HG03442 (cell line): ENCODE data around the gene RILPL1.
"Not testable (repeated sequence)": the region's sequence is repeated elsewhere in the genome, so short reads cannot be mapped to it uniquely, and the experiment has no call there.

ENCODE experiments used
- ATAC-seq: cut with Tn5 transposase; IDR thresholded peaks from one replicate; pipeline ENCODE4 v1.9.1; 2021; ENCODE audit warnings: mild to moderate bottlenecking, moderate library complexity; ENCODE audit not compliant: unreplicated experiment

Gene RILPL1

GRCh38 chr12:123497065-123497464 is 36.5 kb downstream of the RILPL1 start:
- no peak for ATAC-seq

DNA sequence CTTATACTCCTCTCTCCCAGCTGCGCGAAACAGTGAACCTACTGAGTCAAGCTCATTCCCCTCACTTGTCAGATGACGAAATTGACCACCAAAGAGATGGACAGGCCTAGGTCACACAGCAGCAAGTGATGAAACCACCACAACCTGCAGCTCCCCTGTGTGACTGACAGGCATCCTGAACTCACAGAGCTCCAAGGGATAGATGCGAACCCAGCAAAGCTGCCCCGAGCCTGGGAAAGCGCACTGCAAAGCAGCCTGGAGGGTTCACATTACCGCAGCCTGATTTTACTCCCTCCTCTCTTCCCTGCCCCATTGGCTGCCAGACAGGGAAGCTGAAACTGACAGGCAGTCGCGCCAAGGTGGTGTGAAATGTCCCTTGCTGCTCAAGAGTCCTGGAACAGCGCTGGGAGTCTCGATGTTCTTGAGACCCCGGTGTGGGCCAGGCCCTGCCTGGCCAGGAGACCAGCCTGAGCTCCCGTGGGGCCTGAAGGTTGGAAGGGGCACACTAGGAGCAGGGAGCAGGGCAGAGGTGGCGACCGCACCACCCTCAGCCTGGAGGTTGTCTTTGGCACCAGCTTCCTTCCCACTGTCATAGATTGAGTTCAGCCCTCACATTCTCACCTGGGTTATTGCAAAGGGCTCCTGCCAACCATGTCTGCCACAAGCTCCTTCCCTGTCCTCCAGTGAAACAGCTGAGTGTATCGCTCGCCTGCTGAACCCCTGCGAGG is 39.2 kb downstream of the RILPL1 start:
- ATAC-seq = no peak

DNA sequence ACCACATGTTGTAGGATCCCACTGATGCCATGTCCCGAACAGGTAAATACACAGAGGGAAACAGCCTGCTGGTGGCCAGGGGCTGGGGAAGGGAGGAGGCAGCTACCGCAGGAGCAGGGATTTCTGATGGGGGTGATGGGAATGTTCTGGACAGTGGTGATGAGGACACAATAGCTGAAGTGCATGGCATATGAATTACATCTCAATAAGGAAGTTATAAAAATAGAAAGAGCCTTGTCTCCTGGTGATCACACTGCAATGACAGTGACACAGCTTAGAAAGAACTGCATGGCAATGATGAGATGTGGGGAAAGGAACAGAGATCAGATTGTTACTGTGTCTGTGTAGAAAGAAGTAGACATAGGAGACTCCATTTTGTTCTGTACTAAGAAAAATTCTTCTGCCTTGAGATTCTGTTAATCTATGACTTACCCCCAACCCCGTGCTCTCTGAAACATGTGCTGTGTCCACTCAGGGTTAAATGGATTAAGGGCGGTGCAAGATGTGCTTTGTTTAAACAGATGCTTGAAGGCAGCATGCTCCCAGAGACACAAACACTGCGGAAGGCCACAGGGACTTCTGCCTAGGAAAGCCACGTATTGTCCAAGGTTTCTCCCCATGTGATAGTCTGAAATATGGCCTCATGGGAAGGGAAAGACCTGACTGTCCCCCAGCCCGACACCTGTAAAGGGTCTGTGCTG is 41.0 kb downstream of the RILPL1 start:
- ATAC-seq = not testable (repeated sequence)

GRCh38 chr12:123491481-123491880 is 42.0 kb downstream of the RILPL1 start:
- no peak for ATAC-seq

GRCh38 chr12:123491056-123491455 is 42.5 kb downstream of the RILPL1 start:
- no peak for ATAC-seq

DNA sequence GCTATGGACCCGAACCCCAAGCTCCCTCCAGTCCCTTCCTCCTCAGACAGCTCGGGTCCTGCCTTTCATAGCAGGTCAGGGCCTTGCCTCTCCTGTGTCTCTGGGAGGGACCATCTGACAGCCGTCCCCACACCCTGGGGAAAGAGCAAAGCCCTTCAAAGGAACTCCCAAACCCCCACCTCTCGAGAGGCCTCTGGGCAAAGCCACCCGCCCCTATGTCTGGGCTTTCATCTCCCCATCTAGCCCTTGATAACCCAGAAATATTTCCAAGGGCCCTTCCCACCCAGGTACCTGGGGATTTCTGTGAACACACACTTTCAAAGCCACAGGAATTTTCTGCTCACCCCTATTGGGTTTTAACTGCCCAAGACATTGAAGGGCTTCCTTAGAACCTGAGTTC is 43.4 kb downstream of the RILPL1 start:
- no peak for ATAC-seq

GRCh38 chr12:123489580-123489979 is 43.9 kb downstream of the RILPL1 start:
- ATAC-seq = no peak

DNA sequence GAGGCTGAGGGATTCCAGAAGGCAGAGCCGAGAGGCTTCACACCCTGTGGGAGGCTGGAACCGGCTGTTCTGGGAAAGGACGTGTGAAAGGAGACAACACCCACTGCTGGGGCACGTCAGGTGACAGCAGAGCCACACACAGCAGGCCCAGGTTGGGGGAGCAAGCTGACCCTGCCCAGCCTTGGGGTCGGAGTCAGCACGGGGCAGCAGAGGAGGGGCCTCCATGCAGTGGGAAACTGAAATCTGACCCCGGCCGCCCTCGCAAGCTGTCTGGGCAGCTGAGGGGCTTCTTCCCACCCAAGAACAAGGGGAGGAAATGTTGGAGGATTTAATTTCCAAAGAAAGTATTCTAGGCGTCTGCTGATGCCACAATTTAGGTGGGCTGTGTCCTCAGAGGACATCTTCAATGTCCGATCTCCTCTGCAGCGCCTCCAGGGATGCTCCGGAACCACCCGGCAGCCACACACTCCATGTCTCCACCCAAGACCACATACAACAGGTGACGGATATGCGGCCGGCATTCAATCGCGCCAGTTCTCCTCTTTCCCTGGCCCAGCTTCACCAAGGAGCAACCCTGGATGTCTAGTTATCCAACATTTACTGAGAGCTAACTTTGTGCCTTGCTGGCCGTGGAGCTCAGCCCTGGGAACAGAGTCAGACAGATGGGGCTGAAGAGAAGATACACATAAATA is 44.8 kb downstream of the RILPL1 start:
- ATAC-seq = no peak

DNA sequence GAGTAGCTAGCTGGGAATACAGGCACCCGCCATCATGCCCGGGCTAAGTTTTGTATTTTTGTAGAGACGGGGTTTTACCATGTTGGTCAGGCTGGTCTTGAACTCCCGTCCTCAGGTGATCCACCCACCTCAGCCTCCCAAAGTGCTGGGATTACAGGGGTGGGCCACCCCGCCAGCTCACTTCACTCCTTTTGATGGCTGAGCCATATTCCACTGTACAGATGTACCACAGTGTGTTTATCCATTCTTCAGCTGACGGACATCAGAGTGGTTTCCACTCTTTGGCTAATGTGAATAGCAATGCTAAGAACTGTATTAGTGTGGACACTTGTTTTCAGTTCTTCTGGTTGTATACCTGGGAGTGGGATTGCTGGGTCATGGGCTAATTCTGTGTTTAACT is 46.1 kb downstream of the RILPL1 start:
- ATAC-seq = no peak

DNA sequence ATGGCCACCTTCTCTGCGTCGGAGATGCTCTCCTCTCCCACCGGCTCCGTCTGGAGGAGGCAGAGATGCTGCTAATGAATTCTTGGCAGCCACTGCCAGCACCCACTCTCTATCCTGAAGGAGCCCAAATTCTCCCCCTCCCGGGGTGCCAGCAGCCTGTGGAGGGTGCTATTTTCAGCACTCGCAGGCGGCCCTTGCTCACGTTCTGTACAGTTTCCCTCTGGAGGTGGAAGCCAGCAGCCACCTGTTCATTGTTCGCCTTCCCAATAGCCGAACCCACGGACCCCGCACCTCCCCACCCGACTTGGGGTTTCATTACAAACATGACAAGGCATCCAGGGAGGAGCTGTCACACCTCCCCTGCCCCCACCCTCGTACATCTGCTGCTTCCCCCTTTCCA is 47.8 kb downstream of the RILPL1 start:
- ATAC-seq = no peak

DNA sequence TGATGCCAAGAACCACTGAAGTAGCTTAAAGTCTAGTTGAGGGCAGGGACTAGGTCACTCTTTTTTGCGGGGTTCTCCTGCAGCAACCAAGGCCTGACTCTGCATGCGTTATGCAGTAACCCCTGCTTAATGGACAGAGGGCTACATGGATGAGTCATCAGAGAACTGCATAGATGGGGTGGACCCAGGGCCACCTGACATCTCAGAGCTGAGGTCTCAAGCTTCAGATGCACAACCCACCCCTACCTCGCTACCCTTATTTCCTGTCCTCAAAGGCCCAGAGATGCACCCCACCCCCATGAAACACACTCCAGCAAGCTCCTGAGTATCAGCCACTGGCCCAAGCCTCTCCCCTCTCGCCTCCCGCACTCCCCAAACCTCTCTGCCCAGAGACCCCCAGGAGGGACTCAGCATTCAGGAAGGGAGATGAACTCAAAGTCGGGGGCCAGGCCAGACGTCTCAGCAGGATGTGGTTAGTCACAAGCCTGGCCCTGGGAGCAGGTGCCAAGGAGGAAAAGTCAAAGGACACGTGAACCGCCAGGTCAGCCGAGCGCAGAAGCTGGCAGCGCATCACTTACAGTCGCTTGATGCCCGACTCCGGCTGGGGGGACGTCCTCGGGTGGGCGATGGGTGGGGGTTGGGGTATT is 49.8 kb downstream of the RILPL1 start:
- ATAC-seq = no peak

DNA sequence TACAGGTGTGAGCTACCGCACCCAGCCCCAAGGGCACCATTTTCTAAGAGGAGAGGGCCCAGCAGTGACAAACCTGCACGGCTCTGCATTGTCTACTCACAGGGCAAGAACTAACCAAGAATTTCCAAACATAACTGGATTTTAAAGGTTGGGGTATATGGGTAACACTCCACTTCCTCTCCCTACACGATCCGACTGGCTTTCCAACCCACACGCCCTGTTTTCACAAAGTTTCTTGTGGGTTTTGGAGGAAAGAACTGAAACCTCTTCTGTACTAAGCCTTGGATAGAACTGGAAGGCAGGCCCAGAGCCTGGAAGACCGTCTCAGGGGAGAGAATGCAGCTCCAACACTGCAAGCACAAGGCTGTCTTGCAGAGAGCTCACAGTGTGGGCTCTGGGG is 50.6 kb downstream of the RILPL1 start:
- no peak for ATAC-seq

- ATAC-seq = not testable (repeated sequence)
These were observed 52.3 kb downstream of the RILPL1 start for GRCh38 chr12:123481251-123481650.

GRCh38 chr12:123479442-123480180 is 53.9 kb downstream of the RILPL1 start:
- no peak for ATAC-seq

- no peak for ATAC-seq
These were observed 54.8 kb downstream of the RILPL1 start for GRCh38 chr12:123478762-123479161.

DNA sequence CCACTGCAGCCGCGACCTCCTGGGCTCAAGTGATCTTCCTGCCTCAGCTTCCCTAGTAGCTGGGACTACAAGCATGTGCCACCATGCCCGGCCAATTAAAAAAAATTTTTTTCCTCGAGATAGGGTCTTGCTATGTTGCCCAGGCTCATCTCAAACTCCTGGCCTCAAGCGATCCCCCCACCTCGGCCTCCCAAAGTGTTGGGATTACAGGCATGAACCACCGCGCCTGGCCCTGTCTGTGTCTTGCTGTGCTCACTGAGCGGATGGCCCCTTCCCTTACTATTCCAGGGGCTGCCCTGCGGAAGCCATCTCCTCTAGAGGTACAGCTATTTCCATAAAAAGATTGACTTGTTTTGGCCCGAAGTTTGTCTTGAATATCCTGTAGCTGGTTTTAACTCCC is 55.5 kb downstream of the RILPL1 start:
- no peak for ATAC-seq

DNA sequence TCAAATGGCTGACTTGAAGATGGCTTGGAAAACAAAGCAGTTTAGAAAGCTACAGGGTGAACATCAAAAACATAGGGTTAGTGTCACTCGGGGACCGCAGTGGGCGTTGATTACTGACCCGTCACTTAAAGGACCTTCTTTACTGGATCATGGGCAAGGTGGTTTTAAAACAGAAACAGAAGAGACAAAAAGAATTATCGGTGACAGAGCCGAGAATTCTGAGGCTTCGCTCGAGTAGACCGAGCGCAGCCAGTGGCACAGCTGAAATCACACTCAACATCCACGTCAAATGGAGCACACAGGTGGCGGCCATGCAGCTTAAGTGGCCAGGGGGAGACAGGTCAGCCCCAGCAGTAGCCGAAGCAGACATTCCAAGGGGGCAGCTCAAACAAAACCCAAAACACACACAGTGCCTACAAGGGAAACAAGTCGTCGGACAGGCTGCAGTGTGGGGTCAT is 58.2 kb downstream of the RILPL1 start:
- no peak for ATAC-seq

GRCh38 chr12:123474485-123475245 is 58.9 kb downstream of the RILPL1 start:
- no peak for ATAC-seq

DNA sequence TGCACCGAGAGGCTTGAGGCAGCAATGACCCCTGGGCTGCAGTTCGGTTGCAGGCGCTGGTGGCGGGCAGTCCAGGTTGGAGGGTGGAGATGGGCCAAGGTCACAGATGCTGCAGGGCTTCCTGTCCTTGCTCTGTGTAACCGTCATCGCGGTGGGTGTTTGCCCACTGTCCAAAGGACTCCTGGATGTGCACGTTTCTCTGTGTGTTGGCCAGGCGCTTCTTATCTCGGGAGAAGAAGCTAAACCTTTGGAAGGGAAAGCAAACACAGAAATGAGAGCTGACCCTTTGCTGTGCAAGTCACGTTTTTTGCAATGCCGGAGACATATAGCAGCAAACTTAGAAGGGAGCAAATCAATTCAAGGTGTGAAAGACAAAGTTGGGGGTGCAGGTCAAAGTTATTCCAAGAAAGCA is 61.1 kb downstream of the RILPL1 start:
- no peak for ATAC-seq
